Measurements from ENCODE around the gene TOE1.

DNA sequence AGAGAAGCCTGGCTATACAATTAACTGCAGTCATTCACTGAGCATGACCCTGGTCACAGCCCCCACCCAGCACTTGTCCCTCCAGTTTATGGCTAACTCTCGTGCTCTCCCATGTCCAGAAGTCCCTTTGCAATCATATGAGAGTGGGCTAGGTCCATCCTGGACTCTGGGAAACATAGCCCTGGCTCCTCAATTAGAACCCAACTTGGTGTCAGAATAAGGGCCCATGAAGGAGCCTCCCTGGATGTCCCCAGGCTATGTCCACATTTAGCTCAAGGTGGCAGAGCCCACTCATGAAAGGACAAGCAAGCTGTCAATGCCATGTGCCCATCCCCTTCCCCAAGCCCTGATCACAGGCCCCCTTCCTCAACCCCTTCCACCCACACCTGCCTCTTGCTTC is 40.7 kb upstream of the TOE1 start:
- no peak for TF ChIP-seq POLR2A (IDR thresholded peaks at IDR 0.05)
- TF ChIP-seq, protein P1, sequence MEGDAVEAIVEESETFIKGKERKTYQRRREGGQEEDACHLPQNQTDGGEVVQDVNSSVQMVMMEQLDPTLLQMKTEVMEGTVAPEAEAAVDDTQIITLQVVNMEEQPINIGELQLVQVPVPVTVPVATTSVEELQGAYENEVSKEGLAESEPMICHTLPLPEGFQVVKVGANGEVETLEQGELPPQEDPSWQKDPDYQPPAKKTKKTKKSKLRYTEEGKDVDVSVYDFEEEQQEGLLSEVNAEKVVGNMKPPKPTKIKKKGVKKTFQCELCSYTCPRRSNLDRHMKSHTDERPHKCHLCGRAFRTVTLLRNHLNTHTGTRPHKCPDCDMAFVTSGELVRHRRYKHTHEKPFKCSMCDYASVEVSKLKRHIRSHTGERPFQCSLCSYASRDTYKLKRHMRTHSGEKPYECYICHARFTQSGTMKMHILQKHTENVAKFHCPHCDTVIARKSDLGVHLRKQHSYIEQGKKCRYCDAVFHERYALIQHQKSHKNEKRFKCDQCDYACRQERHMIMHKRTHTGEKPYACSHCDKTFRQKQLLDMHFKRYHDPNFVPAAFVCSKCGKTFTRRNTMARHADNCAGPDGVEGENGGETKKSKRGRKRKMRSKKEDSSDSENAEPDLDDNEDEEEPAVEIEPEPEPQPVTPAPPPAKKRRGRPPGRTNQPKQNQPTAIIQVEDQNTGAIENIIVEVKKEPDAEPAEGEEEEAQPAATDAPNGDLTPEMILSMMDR (IDR thresholded peaks at IDR 0.05) = no peak

Measured in body of pancreas (tissue), 4 donors.